GM19463 (cell line): ENCODE data around the gene WDR54.

Experiments
- ATAC-seq: cut with Tn5 transposase; IDR thresholded peaks from one replicate; pipeline ENCODE4 v1.9.1; 2021; ENCODE audit warnings: mild to moderate bottlenecking, moderate library complexity; ENCODE audit not compliant: unreplicated experiment

The WDR54 gene

DNA sequence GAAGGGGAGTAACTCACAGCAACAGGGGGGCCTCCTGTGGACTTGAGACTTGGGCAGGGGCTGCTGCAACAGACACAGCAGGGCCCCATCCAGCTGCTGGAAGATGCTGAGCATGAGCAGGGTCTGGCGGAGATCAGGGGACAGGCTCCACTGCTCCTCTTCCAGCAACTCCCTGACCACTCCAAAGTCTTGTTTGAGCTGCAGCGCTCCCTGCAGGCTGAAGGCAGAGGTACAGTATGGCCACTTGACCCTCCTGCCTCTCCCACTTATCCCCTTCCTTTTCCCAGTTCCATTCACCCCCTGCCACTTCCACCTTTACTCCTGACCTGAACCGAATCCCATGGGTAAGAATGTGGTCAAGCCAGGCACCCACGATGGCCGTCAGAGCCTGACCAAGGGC lies 53.4 kb downstream of the WDR54 start:
- no peak for ATAC-seq
